Stimulated activated CD8-positive, alpha-beta memory T cell treated with anti-CD3 and anti-CD28 coated beads, Interleukin-7, amount 100 ng/mL, for 4 hours (primary cell): ENCODE data around the gene CMAS.
"Not testable (repeated sequence)": the region's sequence is repeated elsewhere in the genome, so short reads cannot be mapped to it uniquely, and the experiment has no call there.

ENCODE experiments used
- DNase-seq, 2 donors: peaks; one replicate each; pipeline ENCODE4 v3.0.0-alpha.2; 2020; ENCODE audit warnings: low read depth in 2 of 2

CMAS gene

DNA sequence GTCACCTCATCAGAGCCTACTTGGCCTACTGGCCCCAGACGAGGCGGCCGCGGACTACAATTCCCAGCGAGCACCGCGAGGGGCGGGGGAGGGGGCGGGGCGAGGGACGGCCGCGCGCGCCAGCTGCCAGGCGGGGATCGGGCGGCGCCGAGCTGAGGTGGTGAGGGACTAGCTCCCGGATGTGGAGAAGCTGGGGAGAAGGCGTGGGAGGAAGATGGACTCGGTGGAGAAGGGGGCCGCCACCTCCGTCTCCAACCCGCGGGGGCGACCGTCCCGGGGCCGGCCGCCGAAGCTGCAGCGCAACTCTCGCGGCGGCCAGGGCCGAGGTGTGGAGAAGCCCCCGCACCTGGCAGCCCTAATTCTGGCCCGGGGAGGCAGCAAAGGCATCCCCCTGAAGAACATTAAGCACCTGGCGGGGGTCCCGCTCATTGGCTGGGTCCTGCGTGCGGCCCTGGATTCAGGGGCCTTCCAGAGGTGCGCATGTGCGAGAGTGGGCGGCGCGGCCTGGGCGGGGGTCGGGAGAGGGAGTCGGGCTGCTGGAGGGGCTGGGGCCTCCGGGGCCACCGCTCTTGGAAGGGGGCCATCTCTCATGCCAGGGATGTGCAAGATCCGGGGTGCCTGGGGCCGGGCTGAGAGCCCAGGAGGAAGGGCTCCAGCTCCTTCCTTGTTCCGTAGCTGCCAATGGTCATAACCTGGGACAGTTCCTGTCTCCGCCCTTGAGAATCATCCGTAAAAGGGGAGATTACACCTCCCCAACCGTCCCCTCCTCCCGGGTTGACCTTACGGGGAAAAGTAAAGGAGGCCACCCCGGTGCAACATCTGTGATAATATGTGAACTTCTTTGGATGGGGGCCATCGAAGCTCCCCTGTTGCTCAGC lies at the start of gene CMAS:
Gene CMAS, plus strand, starts transcription at position 129 of the 878 bp plus-strand sequence. Its CDS starts 86 bp downstream, at position 215.
- peak; percentile 43 to 68 for DNase-seq

GRCh38 chr12:21998295-21998694 lies 47.7 kb upstream of the CMAS start:
- DNase-seq, result no peak

DNA sequence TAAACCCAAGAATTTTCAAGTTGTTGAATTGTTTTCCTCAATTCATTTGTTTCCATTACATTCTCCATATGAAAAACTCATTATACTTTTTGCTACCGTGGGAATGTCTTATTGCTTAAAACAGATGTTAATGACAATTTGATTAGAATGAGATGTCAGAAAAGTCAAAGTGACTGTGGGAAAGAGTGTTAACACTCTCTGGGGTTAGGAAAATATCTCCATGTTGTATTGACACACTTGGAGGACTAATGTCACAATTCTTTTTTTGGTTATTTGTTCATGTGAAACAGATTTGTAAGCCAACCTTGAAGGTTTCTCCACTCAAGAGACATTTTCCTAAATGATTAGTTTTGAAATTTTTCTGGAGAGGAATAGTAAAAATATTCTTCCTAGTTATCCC lies 47.2 kb upstream of the CMAS start:
- DNase-seq, result no peak

DNA sequence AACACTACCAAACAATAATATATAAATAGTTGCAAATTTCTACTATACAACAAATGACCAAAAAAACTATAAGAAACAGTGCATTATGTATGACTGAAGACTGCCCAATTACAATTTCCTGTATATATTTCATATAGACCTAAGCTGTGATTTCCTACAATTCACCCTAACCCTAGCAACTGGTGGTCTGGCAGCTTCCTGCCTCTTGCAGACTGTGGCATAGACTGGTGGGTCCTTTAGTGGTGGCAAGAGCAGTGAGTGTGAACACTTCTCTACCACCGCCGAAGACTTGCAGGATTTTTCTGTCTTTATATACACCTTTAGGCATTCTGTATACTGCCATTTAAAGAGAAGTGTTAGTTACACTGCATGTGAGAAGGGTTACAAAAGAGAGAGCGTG lies 43.6 kb upstream of the CMAS start:
- no peak for DNase-seq

DNA sequence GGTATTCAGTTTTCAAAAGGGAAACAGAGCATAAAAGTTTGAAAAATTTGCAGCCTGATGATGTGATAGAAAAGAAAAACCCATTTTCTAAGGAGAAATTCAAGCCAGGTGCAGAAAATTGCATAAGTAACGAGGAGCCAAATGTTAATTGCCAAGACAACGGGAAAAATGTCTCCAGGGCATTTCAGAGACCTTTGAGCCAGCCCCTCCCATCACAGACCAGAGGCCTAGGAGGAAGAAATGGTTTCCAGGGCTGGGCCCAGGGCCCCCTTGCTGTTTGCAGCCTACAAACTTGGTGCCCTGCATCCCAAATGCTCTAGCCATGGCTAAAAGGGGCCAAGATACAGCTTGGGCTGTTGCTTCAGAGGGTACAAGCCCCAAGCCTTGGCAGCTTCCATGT lies 38.2 kb upstream of the CMAS start:
- DNase-seq, result not testable (repeated sequence)

DNA sequence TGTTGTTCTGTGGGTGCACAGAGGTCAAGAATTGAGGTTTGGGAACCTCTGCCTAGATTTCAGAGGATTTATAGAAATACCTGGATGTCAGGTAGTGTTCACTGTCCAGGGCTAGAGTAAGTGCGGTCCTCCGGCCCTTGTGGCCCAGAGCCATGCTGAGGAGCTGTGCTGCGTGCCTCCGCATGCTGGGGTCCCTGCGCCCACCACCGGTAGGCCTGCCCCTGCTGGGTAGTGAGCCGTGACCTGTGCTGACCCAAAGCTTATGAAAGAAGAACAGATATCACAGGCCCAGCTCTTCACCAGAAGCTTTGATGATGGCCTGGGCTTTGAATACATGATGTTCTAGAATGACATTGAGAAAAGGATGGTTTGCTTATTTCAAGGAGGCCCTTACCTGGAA lies 37.8 kb upstream of the CMAS start:
- DNase-seq, result no peak

GRCh38 chr12:22014041-22014782 lies 31.8 kb upstream of the CMAS start:
- no peak for DNase-seq

DNA sequence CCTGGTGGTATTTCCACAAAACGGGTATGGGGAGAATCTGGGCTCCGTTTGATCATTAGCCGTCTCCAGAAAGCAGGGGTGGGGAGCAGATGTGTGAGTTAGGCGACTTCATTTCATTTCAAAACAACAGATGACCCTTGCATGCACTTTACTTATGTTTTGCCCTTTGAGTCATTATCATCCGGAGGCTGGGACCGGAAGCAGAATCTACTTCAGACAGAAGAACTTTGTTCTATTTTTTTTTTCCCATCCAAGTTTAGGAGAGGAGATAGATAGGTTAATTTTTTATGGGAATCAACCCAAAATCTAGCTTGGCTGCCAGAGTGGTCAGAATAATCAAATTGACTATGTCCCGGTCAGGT lies 31.3 kb upstream of the CMAS start:
- DNase-seq, result no peak

- DNase-seq, result no peak
Measured at GRCh38 chr12:22016982-22017381, 29.0 kb upstream of the CMAS start.

GRCh38 chr12:22018860-22019259 lies 27.2 kb upstream of the CMAS start:
- DNase-seq, result no peak

- DNase-seq, result not testable (repeated sequence)
Measured at GRCh38 chr12:22023489-22023888, 22.5 kb upstream of the CMAS start.

DNA sequence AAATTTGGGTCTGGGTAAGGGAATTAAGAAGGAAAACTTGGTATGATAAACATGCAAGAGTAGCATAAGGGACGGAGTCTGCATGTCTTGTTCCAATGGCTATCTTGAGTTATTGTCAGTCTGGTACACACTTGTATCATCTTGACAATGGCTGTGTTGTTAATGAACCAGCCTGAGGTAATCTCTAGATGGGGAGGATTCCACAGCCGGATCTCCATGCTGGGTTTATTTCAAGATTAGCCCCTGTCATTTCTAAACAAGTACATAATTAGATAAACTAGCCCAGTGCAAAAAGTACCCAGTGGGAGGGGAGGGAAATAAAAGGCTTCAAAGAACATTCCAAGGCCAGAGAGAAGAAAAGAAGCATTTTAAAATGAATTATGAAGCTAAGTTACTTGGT lies 16.5 kb upstream of the CMAS start:
- DNase-seq, result no peak

GRCh38 chr12:22029991-22030390 lies 16.0 kb upstream of the CMAS start:
- DNase-seq, result no peak

GRCh38 chr12:22032732-22033131 lies 13.3 kb upstream of the CMAS start:
- DNase-seq, result no peak

GRCh38 chr12:22034709-22035506 lies 11.1 kb upstream of the CMAS start:
- no peak for DNase-seq

DNA sequence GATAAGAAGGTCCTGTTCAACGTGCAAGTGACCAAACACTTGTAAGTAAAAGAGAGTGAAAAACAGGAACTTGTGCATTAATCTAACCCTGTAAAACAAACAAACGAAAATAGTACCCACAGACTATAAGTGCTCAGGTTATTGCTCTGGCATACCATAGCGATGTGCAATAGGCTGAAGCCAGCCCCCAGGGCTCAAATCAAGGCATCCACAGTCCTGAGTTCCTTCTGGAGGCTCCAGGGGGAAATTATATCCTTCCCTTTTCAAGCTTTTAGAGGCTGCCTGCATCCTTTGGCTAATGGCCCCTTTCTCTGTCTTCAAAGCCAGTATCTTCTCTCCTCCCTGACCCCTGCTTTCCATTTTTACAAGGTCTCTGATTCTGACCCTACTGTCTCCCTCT lies 8.1 kb upstream of the CMAS start:
- DNase-seq, result no peak

DNA sequence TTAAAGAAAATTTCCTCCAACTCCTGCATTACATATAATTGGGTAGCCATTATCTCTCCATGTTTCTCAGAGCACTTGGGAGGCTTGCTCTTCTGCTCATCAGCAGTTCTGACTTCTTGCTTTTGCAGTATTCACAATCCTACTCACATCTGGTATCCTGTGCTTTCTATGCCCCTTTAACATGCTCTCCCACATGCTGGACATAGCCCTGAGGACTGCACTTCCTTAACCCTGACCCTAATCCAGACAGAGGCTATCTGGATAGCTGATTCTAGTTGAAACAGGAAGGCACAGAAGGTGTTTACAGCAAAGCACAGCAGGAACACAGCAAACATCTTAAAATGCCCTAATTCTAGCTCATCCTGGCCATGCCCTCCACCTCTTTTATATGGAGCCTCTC lies 7.3 kb upstream of the CMAS start:
- no peak for DNase-seq

DNA sequence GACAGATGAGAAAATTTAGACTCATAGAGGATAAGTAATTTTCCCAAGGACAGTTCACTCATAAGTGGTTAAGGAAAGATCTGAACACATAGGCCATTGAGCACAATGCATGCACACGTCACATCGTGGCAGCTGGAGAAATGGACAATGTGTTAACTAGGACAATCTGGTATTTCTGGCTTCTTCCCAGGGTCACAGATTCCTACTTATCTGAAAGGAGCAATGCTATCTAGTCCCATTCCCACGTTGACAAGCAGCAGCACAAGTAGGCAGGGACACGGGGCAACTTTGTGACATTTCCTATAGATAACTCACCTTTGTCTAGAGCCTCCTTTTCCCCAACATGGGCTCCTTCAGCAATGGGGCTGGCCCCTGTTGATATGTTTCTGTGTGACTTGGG lies 6.7 kb upstream of the CMAS start:
- no peak for DNase-seq

GRCh38 chr12:22042976-22043669 lies 2.9 kb upstream of the CMAS start:
- DNase-seq, result no peak

DNA sequence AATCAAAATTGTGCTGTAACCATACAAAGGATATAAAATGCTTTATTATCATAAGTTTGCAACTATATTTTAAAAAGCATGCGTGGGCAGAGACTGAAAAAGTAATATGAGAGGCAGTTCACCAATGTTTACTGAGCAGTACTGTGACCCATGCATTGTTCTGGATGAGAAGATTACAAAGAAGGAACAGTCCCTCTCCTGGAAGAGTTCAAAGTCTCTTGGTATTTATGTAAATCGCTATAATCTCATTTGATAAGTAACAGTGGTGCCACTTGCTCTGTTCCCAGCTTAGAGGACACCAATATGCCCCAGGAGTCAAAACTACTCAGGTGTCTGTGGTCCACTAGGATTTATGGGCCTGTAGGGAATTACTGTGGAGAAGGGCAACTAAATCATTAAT lies 2.1 kb upstream of the CMAS start:
- DNase-seq, result no peak

GRCh38 chr12:22044391-22044790 lies 1.6 kb upstream of the CMAS start:
- no peak for DNase-seq

DNA sequence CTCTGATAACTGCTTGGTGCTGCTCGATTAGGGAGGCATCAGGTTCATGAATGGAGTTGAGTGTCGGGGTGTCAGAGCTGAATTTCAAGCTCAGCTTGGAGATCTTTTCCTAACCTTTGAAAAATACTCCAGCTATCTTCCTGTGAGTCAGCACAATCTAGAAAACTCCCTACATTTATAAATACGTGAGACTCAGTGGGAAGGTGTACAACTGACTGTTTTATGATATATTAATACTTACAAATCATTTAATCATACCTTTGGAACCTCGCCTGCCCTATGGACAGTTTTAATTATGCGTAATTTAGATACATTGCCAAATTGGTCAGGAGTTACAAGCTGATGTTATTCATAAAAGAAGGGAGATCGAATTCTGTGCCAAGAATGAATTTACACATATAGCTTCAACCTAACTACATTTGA lies 961 bp downstream of the CMAS start:
- no peak for DNase-seq
